ENCODE measurements around the gene KRTAP5-11.
"Not testable (repeated sequence)": the region's sequence is repeated elsewhere in the genome, so short reads cannot be mapped to it uniquely, and the experiment has no call there.

Gene KRTAP5-11, protein sequence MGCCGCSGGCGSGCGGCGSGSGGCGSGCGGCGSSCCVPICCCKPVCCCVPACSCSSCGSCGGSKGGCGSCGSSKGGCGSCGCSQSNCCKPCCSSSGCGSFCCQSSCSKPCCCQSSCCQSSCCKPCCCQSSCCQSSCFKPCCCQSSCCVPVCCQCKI

DNA sequence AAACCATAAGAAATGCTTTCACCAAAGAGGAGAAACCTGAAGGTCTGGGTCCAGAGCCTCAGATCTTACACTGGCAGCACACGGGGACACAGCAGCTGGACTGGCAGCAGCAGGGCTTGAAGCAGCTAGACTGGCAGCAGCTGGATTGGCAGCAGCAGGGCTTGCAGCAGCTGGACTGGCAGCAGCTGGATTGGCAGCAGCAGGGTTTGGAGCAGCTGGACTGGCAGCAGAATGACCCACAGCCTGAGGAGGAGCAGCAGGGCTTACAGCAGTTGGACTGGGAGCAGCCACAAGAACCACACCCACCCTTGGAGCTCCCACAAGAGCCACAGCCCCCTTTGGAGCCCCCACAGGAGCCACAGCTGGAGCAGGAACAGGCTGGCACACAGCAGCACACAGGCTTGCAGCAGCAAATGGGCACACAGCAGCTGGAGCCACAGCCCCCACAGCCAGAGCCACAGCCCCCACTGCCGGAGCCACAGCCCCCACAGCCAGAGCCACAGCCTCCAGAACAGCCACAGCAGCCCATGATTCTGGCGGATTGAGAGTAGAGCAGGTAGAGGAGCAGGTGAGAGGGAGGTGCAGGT is at the start of gene KRTAP5-11:
TSS of gene KRTAP5-11 (minus strand) at position 567 of the 587 bp plus-strand sequence. CDS start at position 529, 38 bp downstream.
- H3K4me3 ChIP-seq (ENCODE audit: low read depth, low read length): no peak within 1 kb of the TSS
- TF ChIP-seq, protein P1, sequence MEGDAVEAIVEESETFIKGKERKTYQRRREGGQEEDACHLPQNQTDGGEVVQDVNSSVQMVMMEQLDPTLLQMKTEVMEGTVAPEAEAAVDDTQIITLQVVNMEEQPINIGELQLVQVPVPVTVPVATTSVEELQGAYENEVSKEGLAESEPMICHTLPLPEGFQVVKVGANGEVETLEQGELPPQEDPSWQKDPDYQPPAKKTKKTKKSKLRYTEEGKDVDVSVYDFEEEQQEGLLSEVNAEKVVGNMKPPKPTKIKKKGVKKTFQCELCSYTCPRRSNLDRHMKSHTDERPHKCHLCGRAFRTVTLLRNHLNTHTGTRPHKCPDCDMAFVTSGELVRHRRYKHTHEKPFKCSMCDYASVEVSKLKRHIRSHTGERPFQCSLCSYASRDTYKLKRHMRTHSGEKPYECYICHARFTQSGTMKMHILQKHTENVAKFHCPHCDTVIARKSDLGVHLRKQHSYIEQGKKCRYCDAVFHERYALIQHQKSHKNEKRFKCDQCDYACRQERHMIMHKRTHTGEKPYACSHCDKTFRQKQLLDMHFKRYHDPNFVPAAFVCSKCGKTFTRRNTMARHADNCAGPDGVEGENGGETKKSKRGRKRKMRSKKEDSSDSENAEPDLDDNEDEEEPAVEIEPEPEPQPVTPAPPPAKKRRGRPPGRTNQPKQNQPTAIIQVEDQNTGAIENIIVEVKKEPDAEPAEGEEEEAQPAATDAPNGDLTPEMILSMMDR (IDR thresholded peaks at IDR 0.05; ENCODE audit: low read depth, low read length): no peak

DNA sequence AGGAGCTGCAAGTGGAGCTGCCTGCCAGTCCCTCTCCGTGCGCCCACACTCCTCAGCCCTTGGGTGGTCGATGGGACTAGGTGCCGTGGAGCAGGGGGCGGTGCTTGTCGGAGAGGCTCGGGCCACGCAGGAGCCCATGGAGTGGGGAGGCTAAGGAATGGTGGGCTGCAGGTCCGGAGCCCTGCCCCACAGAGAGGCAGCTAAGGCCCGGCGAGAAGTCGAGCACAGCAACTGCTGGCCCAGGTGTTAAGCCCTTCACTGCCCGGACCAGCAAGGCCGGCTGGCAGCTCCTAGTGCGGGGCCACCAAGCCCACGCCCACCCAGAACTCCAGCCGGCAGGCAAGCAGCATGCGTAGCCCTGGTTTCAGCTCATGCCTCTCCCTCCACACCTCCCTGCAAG is 48.9 kb upstream of the KRTAP5-11 start:
- not testable (repeated sequence) for H3K4me3 ChIP-seq (ENCODE audit: low read depth, low read length)

DNA sequence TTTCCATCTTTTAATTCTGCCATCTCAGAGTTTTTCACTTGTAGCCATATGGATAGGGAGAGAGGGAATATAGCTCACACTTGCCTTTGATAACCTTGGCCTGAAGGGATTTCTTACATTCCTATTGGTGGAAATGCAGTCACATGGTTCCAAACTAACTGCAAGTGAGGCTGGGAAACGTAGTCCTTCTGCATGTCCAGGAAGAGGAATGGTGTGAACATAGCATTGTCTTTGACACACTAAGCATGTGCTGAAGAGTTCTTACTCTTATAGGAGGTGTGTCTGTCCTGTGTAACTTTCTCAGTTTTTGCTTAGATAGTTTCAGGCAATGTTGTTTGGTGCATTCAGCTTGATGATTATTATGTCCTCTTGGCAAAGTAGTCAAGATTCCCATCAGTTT is 47.4 kb upstream of the KRTAP5-11 start:
- not testable (repeated sequence) for H3K4me3 ChIP-seq (ENCODE audit: low read depth, low read length)

DNA sequence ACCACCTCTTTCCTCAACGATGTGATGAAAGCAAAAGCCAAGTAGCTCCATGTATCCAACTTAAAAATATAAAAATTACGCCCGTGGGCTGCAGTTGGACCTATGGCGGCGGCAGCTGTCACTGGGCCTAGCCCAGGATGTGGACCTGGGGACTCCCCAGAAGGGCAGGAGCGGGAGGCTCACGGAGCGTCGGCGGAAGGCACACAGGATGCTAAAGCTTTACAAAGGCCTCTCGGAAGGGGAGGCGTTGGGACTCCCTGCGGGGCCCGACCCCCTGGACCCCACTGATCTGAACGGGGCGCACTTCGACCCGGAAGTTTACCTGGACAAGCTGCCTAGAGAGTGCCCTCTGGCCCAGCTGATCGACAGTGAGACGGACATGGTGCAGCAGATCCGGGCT is 46.3 kb upstream of the KRTAP5-11 start:
- not testable (repeated sequence) for H3K4me3 ChIP-seq (ENCODE audit: low read depth, low read length)

DNA sequence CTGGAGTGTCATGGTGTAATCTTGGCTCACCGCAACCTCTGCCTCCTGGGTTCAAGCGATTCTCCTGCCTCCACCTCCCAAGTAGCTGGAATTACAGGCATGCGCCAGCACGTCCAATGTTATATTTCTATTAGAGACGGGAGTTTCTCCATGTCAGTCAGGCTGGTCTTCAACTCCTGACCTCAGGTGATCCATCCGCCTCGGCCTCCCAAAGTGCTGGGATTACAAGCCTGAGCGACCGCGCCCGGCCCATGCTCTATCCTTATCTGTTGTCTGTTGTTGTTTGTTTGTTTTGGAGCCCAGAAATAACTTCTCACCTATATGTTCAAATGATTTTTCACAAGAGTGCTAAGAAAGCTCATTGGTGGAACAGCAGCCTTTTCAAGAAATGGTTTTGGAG is 40.6 kb upstream of the KRTAP5-11 start:
- H3K4me3 ChIP-seq (ENCODE audit: low read depth, low read length): not testable (repeated sequence)

DNA sequence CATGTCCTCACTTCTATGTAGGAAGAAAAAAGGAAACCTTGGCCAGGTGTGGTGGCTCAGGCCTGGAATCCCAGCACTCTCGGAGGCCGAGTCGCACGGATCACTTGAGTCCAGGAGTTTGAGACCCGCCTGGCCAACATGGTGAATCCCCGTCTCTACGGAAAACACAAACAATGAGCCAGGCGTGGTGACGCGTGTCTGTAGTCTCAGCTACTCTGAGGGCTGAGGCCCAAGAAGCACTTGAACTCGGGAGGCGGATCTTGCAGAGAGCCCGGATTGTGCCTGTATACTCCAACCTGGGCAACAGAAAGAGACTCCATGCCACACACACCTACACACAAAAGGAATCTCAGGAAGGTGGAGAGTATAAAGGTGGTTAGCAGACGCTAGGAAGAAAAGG is 39.9 kb upstream of the KRTAP5-11 start:
- not testable (repeated sequence) for H3K4me3 ChIP-seq (ENCODE audit: low read depth, low read length)

DNA sequence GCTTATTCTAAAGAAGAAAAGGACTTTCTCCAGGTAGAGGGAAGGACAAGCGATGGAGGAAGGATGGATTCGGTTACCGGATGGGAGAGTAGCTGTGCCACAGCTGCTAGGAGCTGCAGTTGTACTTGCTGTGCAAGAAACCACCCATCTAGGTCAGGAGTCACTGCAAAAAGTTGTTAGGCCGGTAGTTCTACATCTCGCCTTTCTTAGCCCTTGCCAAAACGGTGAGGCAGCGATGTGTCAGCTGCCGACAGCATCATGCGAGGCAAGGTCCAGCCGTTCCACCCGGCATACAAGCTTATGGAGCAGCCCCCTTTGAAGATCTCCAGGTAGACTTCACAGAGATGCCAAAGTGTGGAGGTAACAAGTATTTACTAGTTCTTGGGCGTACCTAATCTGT is 32.3 kb upstream of the KRTAP5-11 start:
- H3K4me3 ChIP-seq (ENCODE audit: low read depth, low read length): not testable (repeated sequence)

DNA sequence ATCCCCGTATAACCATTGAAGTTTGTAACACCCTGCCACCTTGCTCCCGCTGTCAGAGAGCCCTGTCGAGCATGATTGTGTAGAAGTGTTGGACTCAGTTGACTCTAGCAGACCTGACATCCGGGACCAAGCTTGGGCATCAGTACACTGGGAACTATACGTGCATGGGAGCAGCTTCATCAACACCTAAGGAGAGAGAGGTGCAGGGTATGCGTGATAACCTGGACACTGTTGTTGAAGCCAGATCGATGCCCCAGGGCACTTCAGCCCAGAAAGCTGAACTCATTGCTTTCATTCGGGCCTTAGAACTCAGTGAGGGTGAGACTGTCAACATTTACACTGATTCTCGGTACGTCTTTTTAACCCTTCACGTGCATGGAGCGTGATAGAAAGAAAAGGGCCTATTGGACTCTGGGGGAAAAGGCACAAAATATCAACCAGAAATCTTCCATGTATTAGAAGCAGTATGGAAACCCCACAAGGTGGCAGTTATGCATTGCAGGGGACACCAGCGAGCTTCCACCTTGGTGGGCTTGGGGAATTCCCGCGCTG is 31.8 kb upstream of the KRTAP5-11 start:
- not testable (repeated sequence) for H3K4me3 ChIP-seq (ENCODE audit: low read depth, low read length)

DNA sequence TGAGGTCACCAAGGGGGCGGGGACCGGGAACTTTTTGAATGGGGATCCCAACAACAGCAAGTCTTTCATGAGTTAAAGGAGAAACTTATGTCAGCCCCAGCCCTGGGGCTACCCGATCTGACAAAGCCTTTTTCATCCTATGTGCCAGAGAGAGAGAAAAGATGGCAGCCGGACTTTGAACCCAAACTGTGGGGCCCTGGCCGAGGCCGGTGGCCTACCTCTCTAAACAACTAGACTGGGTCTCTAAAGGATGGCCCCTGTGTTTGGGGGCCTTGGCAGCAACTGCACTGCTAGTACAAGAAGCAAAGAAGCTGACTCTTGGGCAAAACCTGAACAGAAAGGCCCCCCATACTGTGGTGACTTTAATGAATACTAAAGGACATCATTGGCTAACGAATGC is 31.3 kb upstream of the KRTAP5-11 start:
- H3K4me3 ChIP-seq (ENCODE audit: low read depth, low read length): not testable (repeated sequence)

DNA sequence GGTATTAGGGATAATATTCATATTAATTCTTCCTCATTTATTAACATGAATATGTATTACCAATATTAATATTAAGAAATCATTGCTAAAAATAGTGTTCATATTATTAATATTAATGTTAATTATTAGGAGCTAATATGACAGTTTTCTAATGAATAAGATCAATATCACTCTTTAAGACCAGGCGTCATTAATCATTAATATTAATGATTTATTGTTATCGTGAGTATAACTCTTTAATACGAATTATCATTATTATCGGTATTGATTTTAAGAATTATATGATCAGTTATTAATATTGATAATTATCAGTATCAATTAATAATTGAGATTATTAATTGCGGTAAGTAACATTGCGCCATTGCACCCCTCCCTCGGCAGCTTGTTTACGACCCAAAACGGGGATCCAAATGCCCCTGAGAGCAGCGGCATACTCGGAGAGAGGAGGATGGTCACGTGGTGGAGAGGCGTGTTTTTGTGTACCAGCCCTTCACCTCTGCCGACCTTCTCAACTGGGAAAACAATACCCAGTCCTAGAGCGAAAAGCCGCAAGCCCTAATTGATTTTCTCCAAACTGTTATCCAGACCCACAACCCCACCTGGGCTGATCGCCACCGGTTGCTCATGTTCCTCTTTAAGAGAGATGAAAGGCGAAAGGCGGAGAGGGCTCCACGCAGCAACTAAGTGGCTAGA is 28.7 kb upstream of the KRTAP5-11 start:
- H3K4me3 ChIP-seq (ENCODE audit: low read depth, low read length): not testable (repeated sequence)

DNA sequence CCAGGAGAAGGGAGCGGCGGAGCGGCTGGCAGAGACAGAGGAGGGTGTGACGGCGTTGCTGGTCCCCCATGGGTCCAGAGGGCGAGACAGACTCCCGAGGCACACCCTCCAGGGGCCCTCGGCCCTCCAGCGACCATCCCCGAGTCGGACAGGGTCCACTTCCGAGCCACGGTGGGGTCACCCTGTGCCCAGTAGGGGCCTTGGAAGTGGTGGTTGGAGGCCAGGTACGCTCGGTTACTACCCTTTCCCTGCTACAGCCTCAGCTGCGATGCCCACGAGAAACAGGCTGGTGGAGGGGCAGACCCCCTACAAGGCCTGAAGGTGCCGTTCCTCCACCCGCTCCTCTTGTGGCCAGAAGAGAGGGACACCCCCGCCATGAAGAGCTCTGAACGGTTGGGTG is 25.6 kb upstream of the KRTAP5-11 start:
- not testable (repeated sequence) for H3K4me3 ChIP-seq (ENCODE audit: low read depth, low read length)

DNA sequence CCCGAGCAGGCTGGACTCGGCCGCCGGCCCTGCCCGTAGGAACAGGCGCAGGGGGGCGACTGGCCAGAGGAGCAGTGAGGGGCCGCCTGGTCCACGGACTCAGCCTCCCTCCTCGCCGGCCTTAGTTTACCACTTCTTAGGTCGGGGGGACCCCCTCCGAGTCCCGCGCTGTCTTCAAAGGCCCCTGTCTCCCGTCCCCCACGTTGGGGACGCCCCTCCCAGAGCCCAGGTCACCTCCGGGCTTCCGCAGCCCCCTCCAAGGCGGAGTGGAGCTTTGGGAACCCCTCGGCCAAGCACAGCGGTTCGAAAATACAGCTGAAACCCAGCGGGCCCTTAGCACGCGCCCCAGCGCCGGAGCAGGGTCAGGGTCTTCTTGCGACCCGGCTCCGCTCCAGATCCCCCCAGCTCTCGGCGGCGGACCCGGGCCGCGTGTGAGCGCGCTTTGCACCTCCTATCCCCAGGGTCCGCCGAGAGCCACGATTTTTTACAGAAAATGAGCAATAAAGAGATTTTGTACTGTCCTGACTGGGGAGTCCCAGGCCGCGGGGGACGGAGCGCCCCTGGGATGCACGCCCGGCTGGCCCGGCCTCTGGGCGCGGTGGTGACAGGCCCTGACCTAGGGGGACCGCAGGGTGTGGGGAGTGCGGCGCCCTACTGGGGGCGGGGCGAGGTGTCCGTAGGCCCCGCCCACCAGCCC is 25.0 kb upstream of the KRTAP5-11 start:
- H3K4me3 ChIP-seq (ENCODE audit: low read depth, low read length): not testable (repeated sequence)

DNA sequence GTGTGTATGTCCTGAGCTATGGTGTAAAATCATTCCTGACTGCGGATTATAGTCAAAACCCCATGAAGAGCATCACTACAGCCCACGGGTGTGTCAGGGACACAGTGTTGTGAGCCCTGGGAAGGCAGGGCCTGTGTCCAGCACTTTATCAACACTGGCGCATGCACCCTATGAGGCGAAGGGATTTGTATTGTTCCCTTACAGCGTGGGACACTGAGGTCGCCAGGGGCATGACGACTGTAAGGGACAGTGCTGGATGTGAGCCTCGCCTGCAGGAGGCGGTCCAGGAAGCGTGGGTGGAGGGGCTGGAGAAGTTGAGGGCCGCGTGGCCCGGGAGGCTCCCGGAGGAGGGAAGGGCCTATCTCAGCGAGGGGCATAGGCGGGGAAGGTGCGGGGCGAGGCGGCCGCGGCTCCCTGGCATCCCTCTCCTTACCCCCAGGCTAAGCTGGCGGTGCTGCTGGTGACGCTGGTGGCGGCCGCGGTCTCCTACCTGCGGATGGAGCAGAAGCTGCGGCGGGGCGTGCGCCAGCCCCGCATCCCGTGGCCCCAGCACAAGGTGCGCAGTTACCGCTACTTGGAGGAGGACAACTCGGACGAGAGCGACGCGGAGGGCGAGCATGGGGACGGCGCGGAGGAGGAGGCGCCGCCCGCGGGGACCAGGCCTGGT is 24.3 kb upstream of the KRTAP5-11 start:
- not testable (repeated sequence) for H3K4me3 ChIP-seq (ENCODE audit: low read depth, low read length)

All from WI38 (cell line).